NCI-H2029 treated with DMSO at 0.1 percent for 48 hours (cell line): ENCODE results near the gene FDCSP.
"Not testable (repeated sequence)": the region's sequence is repeated elsewhere in the genome, so short reads cannot be mapped to it uniquely, and the experiment has no call there.

Source experiments
- DNase-seq: peaks from one replicate; lab custom pipeline; 2025; lab: John Stamatoyannopoulos, UW

FDCSP gene

DNA sequence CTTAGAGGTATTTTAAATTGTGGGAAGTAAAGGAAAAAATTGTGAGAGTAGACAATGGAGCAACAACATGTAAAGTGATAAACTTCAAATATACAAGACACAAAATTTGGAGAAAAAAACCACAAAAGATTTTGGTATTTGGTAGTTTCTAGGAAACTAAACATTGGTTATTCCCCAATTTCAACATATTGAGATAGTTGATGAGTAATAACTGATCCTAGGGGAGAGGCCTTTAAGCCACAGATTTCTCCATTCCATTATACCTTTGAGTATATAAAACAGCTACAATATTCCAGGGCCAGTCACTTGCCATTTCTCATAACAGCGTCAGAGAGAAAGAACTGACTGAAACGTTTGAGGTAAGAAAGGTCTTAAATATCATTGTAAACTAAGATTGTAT, at the start of gene FDCSP:
Gene FDCSP (plus strand): TSS at position 301 of the 400 bp plus-strand sequence. CDS start 5,071 bp downstream, outside the sequence.
- no peak for DNase-seq

DNA sequence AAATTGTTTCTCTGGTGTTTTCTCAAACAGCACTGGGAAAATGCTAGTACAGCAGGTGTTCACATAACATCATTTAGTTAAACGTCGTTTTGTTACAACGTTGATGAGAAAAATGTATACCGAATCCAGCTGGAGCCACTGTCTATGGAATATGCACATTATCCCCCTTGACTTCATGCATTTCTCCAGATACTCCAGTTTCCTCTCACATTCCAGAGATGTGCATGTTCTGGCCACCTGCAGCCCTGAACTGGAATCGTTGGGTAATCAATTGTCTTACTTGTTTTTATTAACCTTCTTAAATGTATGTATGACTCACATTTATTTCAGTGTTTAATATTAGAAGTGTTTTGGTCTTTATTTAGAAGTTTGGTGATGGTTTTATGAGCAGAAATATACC, 48.8 kb upstream of the FDCSP start:
- DNase-seq = no peak

DNA sequence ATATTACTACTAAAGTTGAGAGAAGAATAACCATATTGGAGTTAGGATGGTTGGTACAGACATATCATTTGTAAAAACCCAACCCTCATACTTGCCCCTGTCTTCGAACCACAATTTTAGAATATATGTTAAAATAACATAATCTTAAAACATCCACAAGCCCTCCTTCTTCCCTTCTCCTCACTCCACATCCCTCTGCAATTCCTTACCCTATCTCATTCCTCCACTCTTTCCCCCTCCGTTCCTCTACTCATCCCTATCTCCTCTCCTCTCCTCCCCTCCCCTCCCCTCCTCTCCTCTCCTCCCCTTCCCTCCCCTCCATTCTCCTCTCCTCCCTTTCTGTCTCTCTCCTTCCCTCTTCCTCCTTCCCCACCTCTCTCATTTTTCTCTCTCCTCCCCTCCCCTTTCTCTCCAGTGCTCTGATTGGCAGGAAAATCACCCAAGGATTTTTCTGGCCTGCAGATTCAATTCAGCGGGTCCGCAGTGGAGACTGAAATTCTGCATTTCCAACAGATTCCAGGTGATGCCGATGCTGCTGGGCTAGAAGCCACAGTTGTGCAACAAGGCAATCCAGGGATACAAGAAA, 47.8 kb upstream of the FDCSP start:
- no peak for DNase-seq

DNA sequence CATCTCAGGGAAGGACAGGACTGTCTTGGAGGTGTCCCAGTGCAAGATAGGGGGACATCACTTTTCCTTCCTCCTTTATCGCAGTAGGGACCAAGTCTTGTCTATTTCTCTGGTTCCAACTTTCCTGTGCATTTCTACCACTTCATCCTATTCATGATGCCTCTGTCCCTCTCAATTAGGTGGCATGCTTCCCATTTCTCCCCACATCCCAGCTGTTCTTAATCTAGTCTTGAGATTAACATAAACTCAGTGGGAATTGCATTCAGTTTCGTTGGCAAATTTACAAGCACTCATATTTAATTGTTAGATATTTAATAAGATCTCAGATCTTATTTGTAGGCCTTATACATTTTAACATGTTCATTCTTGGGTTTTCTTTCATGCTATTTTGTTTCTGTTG, 46.1 kb upstream of the FDCSP start:
- DNase-seq = no peak

DNA sequence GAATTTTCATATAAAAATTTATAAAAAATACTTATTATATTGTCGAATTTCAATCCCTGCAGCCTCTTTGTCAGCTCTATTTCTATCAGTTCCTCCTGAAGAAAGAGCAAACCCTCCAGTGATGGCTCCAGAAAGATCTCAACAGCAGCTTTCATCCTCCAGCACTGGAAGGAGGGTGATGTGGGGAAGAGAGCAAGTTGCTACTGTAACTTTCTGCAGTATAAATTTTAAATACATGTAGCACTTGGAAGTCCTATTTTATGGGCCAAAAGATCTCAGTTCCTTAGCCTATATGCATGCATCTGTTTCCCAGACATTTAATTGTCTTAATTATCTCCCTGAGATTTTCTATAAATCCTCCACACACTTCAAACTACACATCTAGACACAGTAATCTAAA, 44.1 kb upstream of the FDCSP start:
- DNase-seq = no peak

DNA sequence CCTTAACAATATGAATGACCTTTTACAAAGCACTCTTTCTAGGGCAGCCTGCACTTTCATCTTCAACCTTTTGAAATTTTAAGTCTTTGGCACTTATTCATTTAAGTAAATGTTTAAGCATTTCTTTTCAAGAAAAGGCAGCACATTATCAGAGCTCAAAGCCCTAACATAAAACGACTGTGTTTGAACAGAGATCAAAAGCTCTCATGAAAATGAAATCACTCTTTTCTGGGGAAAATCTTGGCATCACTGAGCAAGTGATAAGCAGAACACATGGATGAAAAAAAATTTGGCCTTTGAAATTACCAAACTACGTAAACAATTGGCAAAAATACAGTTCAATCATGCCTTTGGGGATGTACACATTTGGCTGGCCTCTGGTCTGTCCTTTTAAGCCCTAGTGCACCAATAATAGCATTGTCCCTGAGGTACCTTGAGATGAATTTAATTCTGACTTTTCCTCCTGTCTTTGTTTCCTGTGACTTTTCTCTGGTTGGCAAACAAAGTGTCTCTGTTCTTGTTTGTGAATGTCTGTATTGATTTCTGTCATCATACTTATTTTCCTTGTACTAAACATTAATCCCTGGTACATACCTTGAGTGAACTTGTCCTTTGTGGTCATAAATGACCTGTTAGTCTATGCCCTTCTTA, 43.3 kb upstream of the FDCSP start:
- DNase-seq = no peak

DNA sequence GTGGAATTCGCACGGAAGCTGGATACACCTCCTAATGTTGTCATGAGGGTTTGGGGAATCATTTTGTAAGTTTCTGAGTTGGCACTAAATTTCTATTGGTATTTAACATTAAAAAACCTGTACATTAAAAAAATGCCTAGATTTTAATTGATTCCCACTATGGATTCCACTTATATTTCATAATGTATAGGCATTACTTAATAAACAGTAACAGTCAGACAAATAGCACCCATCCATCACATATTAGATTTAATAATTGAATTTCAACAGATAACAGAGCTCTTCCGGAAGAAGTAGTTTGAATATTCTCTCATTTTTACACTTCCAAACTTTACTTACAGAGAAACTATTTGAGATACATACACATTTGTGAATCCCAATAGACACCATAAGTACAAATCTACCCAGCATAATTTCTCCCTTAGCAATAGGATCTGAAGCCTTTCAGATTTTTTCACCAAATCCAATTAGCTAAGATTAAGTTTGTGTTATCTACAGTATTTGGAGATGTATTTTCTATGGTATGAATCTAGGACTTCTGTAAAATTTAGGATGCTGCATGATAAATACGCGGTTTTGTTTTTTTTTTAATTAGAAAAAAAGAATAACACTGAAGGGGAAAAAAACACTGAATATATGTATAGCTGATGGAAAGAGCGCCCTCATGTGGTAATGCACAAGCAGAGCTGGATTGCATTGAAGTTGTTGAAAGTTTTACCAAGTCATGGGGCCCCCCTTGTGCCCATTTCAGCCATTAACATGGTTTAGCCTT, 42.6 kb upstream of the FDCSP start:
- peak; percentile 1 for DNase-seq

DNA sequence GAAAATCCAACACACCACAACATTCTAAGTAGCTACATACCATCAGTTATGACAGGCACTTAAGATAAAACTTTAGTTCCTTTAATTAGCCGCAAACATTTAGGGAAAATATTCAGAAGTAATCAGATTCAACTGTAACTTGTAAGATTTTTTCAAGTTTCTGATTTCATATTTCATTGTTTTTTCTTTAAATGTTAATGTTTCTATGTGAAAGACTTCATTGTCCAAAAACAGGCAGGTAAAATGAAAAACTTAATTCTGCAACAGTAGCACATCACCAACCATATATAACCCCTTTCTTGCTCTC, 42.0 kb upstream of the FDCSP start:
- no peak for DNase-seq

DNA sequence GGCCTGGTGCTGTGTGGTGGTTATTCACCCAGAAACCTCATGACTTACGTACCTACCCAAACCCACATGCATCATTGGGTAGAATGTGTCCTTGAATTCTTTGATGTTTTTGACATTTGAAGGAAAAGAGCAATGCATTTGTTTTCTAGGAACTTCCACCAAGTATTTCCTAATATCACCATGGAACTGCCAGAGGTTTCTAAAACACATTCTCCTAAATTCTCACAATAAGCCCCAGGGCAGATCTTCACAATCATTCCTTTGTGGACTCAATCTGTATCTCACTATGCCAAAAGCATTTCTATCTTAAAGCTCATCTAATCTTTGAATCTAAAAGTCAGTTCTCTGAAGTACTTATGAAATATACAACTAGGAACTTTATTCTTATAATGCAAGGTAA, 38.7 kb upstream of the FDCSP start:
- no peak for DNase-seq

DNA sequence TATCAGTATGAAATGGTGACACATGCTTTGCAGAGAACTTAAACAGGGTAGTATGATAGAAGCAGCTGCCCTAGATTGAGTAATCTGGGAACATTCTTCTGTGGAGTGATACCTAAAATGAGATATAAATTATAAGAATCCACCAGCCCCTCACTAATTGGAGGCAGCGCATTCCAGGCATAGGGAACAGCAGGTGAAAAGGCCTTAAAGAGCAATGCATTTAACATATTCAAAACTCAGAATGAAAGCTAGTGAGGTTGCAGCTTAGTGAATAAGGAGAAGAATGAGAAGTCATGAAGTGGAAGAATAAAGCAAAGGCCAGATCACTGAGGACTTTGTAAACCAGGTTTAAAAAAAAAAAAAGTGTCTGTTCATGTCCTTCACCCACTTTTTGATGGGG, 35.3 kb upstream of the FDCSP start:
- no peak for DNase-seq

DNA sequence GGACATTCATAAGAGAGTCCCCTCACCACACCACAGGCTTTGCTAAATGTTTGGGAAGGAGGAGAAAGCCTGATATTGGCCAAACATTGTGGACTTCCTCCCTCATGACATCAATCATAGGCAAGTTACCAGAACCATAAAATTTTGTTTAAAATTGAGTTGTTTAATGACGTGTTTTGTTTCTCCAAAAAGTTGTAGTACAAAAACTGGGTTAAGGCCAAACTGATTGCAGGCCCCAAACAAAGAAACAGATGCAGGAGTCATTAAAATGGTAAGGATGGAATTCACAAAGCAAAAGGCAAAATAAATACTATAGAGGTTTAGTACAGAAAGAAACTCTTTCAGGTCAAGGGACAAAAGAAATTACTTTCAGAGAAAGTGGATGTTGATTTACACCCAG, 34.3 kb upstream of the FDCSP start:
- DNase-seq = no peak

DNA sequence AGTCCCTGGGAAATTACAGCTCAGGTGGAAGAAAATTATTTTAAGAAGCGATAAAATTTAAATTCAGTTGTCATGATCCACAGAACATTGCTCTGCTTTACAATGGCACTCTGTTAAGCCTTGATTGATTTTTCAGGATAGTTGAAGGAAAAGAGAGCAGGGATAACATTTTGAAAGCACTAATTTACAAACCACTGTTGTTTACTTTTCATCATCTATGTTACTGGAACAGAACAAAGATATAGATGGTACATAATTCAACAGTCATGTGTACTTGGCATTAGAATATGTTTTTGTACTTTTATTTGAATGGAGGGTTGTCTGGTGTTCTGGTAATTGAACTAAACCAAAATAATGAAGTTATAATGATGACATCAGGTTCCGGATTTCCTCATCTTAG, 33.0 kb upstream of the FDCSP start:
- DNase-seq = no peak

DNA sequence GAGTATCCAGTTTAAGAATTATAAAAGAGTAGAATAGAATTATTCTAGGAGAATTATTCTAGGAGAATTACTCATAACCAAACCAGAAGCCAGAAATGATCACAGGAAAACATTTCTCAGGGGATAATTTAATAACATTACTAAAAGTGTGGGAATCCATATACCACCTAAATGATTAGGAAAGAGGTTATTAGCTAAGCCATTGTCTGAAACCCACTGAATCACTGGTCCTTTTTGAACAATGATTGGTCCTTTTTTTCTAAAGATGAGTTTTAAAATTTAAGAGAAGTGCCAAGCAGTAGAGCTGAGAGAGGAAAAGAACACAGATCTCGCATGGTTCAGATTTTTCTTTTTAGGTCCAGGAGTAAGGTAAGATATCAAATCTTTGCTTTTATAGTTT, 30.5 kb upstream of the FDCSP start, which contains the start of gene ODAM:
Gene ODAM (plus strand): TSS at position 301 of the 400 bp plus-strand sequence. CDS start 819 bp downstream, outside the sequence.
- DNase-seq = no peak

DNA sequence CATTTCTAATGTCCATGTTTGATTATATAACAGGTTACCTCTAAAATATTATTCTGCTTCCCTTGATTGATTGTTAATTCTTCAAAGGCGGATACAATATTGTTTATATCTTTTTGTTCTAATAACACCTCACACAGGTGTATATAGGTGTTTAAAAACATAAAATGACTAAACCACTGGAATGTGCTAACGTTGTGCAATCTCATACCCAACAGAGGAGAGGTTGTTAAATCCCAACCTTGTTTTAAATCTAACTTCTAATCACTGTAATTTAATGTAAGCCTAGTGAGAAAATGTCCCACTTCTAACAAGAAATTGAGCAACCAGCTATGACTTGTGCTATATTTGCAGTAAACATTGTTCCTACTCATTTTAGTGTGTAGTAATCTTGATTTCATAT, 29.1 kb upstream of the FDCSP start:
- DNase-seq = no peak

DNA sequence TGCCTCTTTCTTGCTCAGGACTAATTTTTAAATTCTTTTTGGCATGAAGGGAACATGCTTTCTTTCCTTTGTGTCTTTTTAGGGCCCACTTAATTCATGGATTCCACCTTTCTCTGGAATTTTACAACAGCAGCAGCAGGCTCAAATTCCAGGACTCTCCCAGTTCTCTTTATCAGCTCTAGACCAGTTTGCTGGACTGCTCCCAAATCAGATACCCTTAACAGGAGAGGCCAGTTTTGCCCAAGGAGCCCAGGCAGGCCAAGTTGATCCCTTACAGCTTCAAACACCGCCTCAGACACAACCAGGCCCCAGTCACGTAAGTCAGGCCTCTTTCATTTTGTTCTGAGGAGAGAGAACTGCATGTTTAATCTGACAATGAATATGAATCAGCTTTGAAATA, 28.1 kb upstream of the FDCSP start:
- DNase-seq = no peak

DNA sequence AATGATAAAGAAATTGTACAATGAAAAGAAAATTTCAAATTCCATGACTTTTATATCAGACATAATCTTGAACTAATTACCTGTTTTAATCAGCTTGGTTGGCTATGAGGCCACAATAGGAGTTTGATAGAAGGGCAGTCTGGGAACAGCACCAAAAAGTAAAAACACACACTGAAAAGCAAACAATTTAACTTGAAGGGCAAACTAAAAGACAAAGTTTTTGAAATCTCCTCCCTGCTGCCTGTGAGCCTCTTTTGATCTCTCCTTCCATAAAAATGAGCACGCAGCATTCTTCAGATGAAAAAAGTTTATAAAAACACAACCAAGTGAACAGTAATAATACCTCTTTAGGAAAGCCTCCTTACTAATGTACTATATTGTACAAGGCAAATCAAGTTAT, 22.3 kb upstream of the FDCSP start:
- no peak for DNase-seq

DNA sequence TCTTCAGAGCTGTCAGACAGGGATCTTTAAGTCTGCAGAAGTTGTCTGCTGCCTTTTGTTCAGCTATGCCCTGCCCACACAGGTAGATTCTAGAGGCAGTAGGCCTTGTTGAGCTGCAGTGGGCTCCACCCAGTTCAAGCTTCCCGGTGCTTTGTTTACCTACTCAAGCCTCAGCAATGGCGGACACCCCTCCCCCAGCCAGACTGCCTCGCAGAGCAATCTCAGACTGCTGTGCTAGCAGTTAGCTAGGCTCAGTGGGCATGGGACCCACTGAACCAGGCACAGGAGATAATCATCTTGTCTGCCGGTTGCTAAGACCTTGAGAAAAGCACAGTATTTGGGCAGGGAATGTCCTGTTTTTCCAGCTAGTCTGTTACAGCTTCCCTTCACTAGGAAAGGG, 13.2 kb upstream of the FDCSP start:
- not testable (repeated sequence) for DNase-seq

DNA sequence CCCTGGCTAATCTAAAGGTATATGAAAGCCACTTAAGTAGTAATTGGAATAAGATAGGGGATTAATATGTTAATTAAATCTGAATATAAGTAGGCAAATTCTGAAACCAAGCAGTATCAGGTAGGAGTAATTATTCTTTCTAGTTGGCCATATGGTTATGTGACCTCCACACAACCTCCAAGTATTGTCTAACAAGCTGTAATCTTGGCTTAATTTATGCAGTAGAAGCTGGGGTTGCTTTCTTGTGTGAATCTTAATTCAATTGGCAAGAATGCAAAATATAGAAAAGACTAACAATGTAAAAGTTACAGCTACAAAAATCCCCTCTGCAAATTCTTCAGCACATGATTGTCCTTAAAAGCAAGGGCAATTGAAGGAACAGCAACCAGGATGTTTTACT, 9.8 kb upstream of the FDCSP start:
- DNase-seq = not testable (repeated sequence)

DNA sequence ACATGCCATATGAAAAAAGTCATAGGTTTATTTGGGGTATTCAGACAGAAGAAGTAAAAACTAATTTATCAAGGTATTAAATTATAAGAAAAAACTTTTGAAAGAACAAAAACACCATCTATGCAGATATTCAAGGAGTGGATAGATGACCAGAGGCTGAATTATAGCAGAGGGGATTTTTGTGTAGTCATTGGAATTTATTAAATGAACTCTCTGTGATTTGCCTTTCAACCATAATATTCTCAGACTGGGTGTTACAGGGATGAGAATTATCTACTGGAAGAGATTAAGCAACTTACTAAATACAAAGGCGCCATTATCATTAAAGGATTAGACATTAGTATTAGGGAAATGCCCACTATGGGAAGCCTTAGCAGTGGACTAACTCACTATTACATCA, 9.4 kb upstream of the FDCSP start:
- DNase-seq = not testable (repeated sequence)

DNA sequence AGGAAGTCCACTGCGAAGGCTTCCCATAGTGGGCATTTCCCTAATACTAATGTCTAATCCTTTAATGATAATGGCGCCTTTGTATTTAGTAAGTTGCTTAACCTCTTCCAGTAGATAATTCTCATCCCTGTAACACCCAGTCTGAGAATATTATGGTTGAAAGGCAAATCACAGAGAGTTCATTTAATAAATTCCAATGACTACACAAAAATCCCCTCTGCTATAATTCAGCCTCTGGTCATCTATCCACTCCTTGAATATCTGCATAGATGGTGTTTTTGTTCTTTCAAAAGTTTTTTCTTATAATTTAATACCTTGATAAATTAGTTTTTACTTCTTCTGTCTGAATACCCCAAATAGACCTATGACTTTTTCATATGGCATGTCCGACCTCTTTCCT, 4.5 kb upstream of the FDCSP start:
- not testable (repeated sequence) for DNase-seq

DNA sequence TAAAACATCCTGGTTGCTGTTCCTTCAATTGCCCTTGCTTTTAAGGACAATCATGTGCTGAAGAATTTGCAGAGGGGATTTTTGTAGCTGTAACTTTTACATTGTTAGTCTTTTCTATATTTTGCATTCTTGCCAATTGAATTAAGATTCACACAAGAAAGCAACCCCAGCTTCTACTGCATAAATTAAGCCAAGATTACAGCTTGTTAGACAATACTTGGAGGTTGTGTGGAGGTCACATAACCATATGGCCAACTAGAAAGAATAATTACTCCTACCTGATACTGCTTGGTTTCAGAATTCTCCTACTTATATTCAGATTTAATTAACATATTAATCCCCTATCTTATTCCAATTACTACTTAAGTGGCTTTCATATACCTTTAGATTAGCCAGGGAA, 4.1 kb upstream of the FDCSP start:
- not testable (repeated sequence) for DNase-seq

DNA sequence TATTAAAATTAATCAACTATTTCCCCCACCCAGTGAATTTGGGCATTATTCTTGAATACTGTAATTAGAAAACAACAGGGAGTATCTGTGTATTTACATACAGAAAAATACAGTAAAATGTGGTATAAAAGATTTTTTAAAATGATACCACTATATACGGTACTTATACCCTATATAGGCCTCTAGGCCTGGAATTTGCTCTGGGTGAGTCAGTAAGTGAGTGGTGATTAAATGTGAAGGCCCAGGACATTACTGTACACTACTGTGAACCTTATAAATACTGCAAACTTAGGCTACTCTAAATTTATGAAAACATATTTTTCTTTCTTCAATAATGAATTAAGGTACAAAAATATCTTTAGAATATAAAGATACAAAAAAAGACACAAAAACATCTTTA, 10.2 kb downstream of the FDCSP start:
- no peak for DNase-seq

DNA sequence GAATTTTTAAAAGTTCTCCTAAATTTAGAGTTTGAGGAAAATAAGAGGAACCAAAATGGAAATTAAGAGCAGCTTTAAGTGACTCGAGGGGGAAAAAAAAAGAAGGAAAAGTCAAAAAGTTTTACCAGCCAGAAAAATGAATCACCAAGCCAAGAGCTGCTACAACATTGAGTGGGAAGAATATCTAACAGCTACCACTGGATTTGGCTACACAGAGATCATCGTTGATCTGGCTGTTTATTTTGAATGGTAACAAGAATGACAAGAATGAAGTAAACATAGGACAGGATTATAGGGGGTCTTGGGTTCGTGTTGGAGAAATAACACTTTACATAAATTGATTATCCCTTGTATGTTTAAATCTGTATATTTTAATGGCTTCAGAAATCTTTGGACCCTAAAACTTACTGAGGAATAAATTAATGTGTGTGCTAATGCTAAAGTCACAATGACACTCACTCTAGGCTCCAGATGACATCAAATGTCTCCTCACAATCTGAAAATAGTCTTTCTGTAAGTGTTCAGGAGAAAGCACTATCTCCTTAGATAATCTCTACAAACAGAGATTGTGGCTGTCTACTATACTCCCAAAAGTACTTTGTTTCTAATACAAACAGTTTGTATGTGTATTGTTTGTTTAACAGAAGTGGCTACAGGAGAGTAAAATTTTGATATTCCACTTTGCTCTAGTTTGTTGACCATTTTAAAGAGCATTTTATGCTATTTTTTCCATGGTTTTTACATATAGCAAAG, 13.4 kb downstream of the FDCSP start:
- no peak for DNase-seq
